Posterior vena cava (tissue), 2 donors: ENCODE measurements around the gene TMEM190. TPM values are rescaled to one million over a fixed set of nuclear protein-coding genes. Genes with fewer than 3 reads are reported as not detected.
A peak's percentile ranks its signal among the peaks of the same experiment; 100 is the strongest.
"Not testable (repeated sequence)": the region's sequence is repeated elsewhere in the genome, so short reads cannot be mapped to it uniquely, and the experiment has no call there.

Source experiments
- DNase-seq: peaks from one replicate; pipeline ENCODE4 v3.0.0-alpha.2; 2020; ENCODE audit warnings: low spot score
- intact Hi-C, 2 donors: fragments of 100-400 bp; cut with DNase I; formaldehyde crosslinking; loops; one replicate each; pipeline versions ENCODE4 v1.14.1 to v1.14.2; 2022 to 2023
- long read RNA-seq, 2 donors: library from polyadenylated mRNA; unstranded; transcript quantifications; one replicate each; pipeline ENCODE4 v2.0.0, GENCODE V29; 2020 to 2021
- total RNA-seq, 2 donors: library from RNA; stranded (reverse); fragmentation: NEBNext Ultra II Directional; extraction: Animal tissue kit (Norgen Biotek cat#: 25700); gene quantifications; one replicate each; pipeline ENCODE4 v1.2.1, GENCODE V29; 2021
- donor health status: DM: yes; HTN: yes; CAD: no.
- donor health status: DM: yes; HTN: yes; CAD: no.

Gene TMEM190
- total RNA-seq: not detected
- long read RNA-seq, donor 1: 0 reads
- long read RNA-seq, donor 2: 0 reads

DNA sequence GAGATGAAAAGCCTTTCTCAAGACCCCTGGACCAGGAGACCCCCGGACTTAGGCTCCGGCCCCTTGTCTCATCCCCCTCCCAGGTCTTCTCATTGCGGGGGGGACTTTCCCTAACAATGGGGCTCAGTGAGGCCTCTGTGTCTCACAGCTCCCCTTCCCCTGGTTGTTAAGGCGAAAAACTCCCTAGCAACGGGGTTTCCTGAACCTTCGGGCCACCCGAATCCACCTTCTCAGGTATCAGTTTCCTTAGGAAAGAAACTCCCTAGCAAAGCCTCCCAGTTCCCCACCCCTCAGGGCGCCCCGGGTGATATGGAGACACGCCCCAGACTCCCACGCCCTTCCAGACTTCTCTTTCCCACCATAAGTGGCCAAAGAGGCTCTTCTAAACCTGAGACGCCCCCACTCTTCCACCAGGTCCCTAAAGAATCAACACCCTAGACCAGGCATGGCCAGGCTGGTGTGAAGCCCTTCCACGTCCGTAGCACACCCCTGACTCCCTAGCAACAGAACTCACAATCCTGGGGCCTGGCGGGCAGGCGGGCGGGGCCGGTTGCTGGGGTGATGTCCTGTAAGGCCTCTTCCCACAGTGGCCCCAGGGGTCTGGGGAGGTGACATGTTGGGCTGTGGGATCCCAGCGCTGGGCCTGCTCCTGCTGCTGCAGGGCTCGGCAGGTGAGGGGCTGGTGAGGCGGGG lies at the start of gene TMEM190:
TSS of gene TMEM190 (plus strand) at position 586 of the 693 bp plus-strand sequence. CDS start at position 614, 28 bp downstream.
- no peak for DNase-seq
- intact Hi-C loops: no loop called here

DNA sequence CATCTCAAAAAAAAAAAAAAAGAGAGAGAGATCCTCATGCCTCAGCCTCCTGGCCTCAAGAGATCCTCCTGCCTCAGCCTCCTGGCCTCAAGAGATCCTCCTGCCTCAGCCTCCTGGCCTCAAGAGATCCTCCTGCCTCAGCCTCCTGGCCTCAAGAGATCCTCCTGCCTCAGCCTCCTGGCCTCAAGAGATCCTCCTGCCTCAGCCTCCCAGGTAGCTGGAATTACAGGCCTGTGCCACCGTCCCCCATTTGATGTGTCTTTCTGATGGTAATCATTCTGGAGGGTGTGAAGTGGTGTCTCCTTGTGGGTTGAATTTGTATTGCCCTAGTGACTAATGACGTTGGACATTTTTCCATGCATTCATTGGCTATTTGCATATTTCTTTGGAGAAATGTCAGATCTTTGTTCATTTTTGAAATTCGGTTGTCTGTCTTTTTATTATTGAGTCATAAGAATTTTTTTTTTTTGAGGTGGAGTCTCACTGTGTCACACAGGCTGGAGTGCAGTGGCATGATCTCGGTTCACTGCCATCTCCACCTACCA lies 47.8 kb upstream of the TMEM190 start:
- DNase-seq, intact Hi-C loops: not testable (repeated sequence)

GRCh38 chr19:55329791-55330190 lies 46.8 kb upstream of the TMEM190 start:
- intact Hi-C loops, DNase-seq: not testable (repeated sequence)

- intact Hi-C loops: no loop called here
- no peak for DNase-seq
Observed at GRCh38 chr19:55333870-55334269, 42.8 kb upstream of the TMEM190 start.

DNA sequence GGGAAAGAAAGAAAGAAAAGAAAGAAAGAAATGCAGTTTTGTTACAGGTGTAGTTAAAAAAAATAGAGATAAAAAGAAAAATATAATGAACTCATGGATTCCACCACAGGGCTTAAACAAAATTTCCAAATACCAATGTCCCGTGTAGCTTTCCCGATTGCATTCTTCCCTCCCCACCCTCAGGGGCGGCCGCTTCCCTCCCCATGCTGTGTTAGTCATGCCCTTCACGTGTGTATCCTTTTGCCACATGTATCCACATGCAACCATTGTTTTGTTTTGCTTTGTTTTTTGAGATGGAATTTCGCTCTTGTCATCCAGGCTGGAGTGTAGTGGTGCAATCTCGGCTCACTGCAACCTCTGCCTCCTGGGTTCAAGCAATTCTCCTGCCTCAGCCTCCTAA lies 40.5 kb upstream of the TMEM190 start:
- intact Hi-C loops: no loop called here
- DNase-seq: no peak

- intact Hi-C loops: no loop called here
- DNase-seq: peak; percentile 100
Observed at GRCh38 chr19:55339105-55339888, 37.3 kb upstream of the TMEM190 start, which contains the start of gene KMT5C. TSS of gene KMT5C (plus strand) at chr19:55339876. CDS start at chr19:55341937, 2,061 bp downstream.

DNA sequence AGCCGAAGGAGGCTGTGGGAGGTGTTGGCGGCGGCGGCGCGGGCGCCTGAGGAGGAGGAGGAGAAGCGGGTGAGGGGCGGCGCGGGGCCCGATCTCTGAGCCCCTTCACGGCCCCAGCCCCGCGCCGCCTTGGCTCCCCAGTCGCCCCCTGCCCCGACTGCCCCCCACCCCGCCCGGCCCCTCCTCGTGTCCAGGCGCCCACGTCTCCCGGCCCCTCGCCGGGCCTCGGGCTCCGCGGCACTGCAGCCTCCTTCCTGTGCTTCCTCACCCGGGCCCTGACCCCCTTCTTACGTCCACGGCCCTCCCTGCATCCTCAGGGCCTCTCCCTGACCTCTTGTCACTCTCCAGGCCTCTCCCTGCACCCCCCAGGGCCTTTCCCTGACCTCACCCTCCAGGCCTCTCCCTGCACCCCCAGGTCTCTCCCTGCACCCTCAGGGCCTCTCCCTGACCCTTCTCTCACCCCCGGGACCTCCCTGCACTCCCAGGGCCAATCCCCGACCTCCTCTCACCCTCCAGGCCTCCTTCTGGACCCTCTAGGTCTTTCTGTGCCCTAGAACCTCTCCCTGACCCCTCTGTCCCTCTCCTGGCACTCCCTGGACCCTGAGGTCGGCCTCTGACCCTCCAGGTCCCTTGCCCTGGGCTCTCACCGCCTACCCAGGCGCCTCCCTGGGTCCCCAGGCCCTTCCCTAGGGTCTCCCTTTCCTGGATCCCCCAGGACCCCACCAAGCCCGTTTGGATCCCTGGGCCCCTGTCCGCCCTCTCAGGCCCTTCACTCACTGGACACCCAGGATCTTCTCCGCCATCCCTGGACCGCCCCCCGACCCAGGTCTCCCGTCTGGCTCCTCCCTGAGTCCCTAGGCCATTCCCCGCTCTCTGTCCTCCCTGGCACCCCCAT lies 36.5 kb upstream of the TMEM190 start:
- DNase-seq: no peak
- intact Hi-C loops: no loop called here

- intact Hi-C loops: no loop called here
- no peak for DNase-seq
Observed at GRCh38 chr19:55340784-55341147, 35.9 kb upstream of the TMEM190 start.

DNA sequence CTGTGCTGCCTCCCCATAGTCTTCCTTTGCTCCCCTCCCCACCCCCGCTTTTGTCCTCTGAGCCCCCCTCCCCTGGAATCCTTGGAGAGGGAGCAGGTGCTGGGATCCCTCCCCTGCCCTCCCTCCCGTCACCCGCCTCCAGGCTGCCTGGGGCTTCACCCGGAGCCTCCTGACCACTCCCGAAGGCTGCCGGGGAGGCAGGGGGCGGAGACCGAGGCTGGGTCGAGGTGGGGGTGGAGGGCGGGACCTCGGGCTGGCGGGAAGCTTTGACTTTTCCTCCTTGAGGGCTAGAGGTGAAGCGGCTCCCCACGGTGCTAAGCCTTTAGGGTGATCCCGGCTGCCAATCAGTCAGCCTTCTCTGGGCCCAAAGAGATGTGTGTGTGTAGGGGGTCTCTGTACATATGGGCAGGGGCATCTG lies 35.4 kb upstream of the TMEM190 start:
- no peak for DNase-seq
- intact Hi-C loops: no loop called here

DNA sequence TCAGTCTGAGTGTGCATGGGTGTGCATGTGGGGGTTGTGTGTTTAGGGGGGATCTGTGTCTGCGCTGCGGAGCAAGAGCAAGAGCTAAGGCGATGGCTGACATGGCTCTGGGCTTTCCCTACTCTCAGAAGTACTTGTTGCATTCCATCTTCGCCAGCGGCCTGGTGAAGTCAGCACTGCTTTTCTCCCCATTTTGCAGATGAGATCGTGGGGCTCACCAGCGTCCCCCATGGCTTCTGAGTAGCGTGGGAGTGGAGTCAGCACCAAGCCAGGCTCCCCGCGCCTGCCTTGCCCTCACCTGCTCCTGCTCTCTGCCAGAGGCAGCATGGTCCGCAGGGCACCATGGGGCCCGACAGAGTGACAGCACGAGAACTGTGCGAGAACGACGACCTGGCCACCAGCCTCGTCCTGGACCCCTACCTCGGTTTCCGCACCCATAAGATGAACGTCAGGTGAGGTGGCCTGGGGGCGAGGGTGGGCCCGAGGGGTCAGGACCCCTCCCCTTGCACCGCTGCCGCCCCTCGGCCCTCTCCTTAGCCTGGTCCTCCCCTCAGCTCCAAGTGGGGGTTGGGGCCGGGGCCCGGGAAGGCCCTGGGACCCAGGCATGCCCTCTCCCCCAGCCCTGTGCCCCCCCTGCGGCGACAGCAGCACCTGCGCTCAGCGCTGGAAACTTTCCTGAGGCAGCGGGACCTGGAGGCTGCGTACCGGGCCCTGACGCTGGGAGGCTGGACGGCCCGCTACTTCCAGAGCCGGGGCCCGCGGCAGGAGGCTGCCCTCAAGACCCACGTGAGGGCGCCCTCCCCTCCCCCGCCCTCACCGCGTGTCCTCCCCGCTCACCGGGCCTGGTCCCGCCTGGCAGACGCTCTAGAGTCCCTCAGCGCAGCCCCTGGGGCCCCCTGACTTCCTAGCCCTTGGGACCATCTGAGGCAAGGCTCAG lies 34.8 kb upstream of the TMEM190 start:
- intact Hi-C loops: no loop called here
- no peak for DNase-seq

DNA sequence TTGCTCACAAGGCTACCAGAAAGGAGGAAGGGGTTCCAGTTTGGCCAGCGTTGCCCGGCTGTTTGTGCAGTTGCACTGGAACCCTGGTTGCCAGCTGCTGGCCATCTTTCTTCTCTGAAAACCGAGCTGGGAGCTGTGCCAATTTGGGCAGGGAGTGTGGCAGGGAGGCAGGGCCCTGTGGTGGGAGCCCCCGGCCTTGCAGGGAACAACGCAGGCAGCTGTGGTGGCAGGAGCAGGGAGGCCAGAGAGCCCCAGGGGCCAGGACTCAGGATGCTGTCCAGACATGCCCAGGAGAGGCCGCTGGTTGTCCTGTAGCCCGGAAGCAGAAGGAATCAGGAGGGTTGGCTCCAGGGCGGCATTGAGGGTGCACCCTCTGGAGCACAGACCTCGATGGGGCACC lies 32.2 kb upstream of the TMEM190 start:
- intact Hi-C loops: no loop called here
- no peak for DNase-seq

- intact Hi-C loops: no loop called here
- DNase-seq: no peak
Observed at GRCh38 chr19:55345101-55345817, 31.4 kb upstream of the TMEM190 start.

- intact Hi-C loops: no loop called here
- peak; percentile 93 for DNase-seq
Observed at GRCh38 chr19:55345818-55346724, 30.6 kb upstream of the TMEM190 start.

GRCh38 chr19:55346725-55347441 lies 29.7 kb upstream of the TMEM190 start:
- intact Hi-C loops: no loop called here
- DNase-seq: peak; percentile 87

DNA sequence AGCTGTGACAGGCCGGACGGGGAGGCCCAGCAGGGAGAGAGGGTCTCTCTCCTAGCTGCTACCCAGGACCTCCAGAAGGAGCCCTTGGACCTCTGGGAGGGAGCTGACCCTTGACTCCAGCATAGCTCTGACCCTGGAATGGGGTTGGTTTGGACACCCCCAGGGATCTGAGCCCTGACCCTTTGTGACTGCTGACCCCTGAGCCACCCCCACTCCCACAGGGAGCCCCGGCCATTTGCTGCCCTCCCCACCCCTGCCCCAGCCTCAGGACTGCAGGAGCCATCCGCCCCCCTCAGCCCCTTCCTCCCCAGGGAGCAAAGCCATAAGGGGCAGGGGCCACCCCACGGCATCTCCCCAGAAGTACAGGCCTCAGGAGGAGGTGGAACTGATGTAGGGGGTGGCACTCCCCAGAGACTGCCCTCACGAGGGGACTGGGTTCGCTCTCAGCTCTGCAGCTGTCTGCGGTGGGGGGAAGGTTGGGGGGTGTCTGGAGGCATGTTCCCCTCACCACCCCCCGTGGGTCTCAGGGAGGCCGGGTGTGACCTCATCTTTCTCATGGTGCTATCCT lies 29.1 kb upstream of the TMEM190 start:
- intact Hi-C loops: no loop called here
- DNase-seq: no peak
